HUES48 (cell line): ENCODE results near the gene FLYWCH1.
"Not testable (repeated sequence)": the region's sequence is repeated elsewhere in the genome, so short reads cannot be mapped to it uniquely, and the experiment has no call there.

Source experiments
- H3K27ac ChIP-seq: one replicate; pipeline ENCODE4 v1.7.0; 2013; ENCODE audit warnings: low read depth, low read length, inconsistent platforms
- H3K27me3 ChIP-seq: 2 replicates; pipeline ENCODE4 v1.6.1; 2013; ENCODE audit warnings: mild to moderate bottlenecking, low read length; ENCODE audit not compliant: control insufficient read depth, insufficient read depth
- H3K36me3 ChIP-seq: 2 replicates; pipeline ENCODE4 v1.6.1; 2013; ENCODE audit warnings: low read length; ENCODE audit not compliant: control insufficient read depth, insufficient read depth
- H3K4me1 ChIP-seq: 2 replicates; pipeline ENCODE4 v1.6.1; 2013; ENCODE audit warnings: mild to moderate bottlenecking, low read length; ENCODE audit not compliant: control insufficient read depth, insufficient read depth
- H3K4me3 ChIP-seq: 2 replicates; pipeline ENCODE4 v1.5.1; 2013; ENCODE audit warnings: mild to moderate bottlenecking, low read depth, low read length
- H3K9ac ChIP-seq: 2 replicates; pipeline ENCODE4 v1.6.1; 2013; ENCODE audit warnings: mild to moderate bottlenecking, low read depth, low read length, moderate library complexity
- H3K9me3 ChIP-seq: 2 replicates; pipeline ENCODE4 v1.6.1; 2013; ENCODE audit warnings: low read length; ENCODE audit not compliant: control insufficient read depth, insufficient read depth

The FLYWCH1 gene

GRCh38 chr16:2913603-2914002, 1.9 kb downstream of the FLYWCH1 start:
- Histone ChIP-seq H3K4me3 (no peak overlapping the region), H3K36me3 (0 out of 2 replicates have a peak, but pooled peaks cover 2% of the 10 kb centered on the region), H3K9ac (no peak overlapping the region), H3K9me3 (no peaks in the 10 kb centered on the region), H3K4me1 (peaks cover 7% of the 10 kb centered on the region; the same call in 1 of the 2 replicates), H3K27ac (no peak overlapping the region), H3K27me3 (peaks cover 9% of the 10 kb centered on the region)

GRCh38 chr16:2914233-2914632, 2.5 kb downstream of the FLYWCH1 start:
- Histone ChIP-seq H3K9ac (no peak overlapping the region), H3K4me3 (no peak overlapping the region), H3K27ac (no peak overlapping the region), H3K27me3 (peaks cover 9% of the 10 kb centered on the region), H3K9me3 (no peaks in the 10 kb centered on the region), H3K4me1 (peaks cover 7% of the 10 kb centered on the region; the same call in 1 of the 2 replicates), H3K36me3 (0 out of 2 replicates have a peak, but pooled peaks cover 2% of the 10 kb centered on the region)

DNA sequence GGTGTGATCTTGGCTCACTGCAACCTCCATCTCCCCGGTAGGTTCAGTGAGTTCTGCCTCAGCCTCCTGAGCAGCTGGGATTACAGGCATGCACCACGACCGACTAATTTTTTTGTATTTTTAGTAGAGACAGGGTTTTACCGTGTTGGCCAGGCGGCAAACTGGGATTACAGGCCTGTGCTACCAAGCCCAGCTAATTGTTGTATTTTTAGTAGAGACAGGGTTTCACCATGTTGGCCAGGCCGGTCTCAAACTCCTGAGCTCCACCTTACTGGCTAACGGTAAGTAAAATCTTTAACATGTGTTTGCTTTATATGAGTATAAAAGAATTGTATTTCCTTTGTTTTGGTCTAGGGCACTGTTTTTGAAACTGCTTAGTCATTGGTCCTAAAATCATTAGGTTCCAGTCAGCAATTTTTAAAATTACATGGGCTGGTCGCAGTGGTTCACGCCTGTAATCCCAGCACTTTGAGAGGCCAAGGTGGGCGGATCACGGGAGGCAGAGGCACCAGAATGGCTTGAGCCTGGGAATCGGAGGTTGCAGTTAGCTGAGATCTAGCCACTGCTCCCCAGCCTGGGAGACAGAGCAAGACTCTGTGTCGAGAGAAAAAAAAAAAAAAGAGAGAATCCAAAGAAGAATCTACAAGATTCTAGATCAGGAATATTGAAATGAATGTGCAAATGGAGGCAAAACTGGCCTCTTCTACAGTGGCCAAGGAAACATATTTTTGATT, 3.6 kb downstream of the FLYWCH1 start:
- H3K27me3 ChIP-seq: peaks cover 9% of the 10 kb centered on the region
- no peak overlapping the region for H3K27ac ChIP-seq
- no peaks in the 10 kb centered on the region for H3K9me3 ChIP-seq
- H3K9ac ChIP-seq: no peak overlapping the region
- peaks cover 7% of the 10 kb centered on the region; the same call in 1 of the 2 replicates for H3K4me1 ChIP-seq
- no peak overlapping the region for H3K4me3 ChIP-seq
- 0 out of 2 replicates have a peak, but pooled peaks cover 2% of the 10 kb centered on the region for H3K36me3 ChIP-seq

DNA sequence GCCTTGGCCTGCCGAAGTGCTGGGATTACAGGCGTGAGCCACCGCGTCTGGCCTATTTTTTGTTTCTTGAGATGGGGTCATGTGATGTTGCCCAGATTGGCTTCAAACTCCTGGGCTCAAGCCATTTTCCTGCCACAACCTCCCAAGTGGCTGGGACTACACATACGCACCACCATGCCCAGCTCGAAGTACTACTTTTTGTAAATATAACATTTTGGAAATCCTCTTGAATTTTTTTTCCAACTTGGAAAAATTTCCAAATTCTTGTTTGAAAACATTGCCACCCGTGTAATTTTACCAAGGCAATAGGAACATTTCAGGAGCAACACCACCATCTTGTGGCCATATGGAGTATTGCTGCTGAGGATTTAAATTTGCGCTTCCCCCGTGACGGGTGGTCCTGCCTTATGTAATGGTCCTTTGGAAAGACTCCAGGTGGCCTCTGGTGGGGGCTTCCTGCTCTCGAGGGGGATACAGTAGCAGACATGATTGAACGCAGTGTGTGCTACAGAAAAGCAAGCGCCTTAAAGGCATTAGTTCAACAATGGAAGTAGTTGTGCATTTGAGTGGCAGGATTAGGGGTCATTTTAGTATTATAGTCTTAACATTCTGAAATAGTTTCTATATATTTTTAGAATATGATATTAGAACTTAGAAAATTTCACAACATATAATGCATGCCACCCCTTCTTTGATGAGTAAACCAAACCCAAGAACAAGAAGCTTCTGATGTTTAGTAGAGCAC, 8.0 kb downstream of the FLYWCH1 start:
- no peak overlapping the region for H3K9ac ChIP-seq
- H3K27ac ChIP-seq: no peak overlapping the region
- H3K36me3 ChIP-seq: no peaks in the 10 kb centered on the region
- H3K4me1 ChIP-seq: no peaks in the 10 kb centered on the region
- no peaks in the 10 kb centered on the region for H3K9me3 ChIP-seq
- H3K27me3 ChIP-seq: no peaks in the 10 kb centered on the region
- H3K4me3 ChIP-seq: no peak overlapping the region

- Histone ChIP-seq H3K27me3 (no peaks in the 10 kb centered on the region), H3K36me3 (no peaks in the 10 kb centered on the region), H3K27ac (no peak overlapping the region), H3K4me3 (no peak overlapping the region), H3K9ac (no peak overlapping the region), H3K9me3 (no peaks in the 10 kb centered on the region), H3K4me1 (peaks cover 3% of the 10 kb centered on the region; the same call in 1 of the 2 replicates)
Measured at GRCh38 chr16:2923481-2923880, 11.8 kb downstream of the FLYWCH1 start.

- no peaks in the 10 kb centered on the region for H3K36me3 ChIP-seq
Measured at GRCh38 chr16:2924901-2925755, 13.4 kb downstream of the FLYWCH1 start.

GRCh38 chr16:2925951-2926649, 14.4 kb downstream of the FLYWCH1 start:
- Histone ChIP-seq H3K36me3 (no peaks in the 10 kb centered on the region), H3K4me3 (no peak overlapping the region), H3K9me3 (no peaks in the 10 kb centered on the region), H3K9ac (no peak overlapping the region), H3K27me3 (no peaks in the 10 kb centered on the region), H3K27ac (no peak overlapping the region), H3K4me1 (peaks cover 3% of the 10 kb centered on the region; the same call in 1 of the 2 replicates)

More at GRCh38 chr16:2924901-2925755, 13.4 kb downstream of the FLYWCH1 start:
- peaks cover 3% of the 10 kb centered on the region; the same call in 1 of the 2 replicates for H3K4me1 ChIP-seq
- H3K27ac ChIP-seq: no peak overlapping the region
- H3K9ac ChIP-seq: no peak overlapping the region; the same call in 1 of the 2 replicates
- H3K4me3 ChIP-seq: no peak overlapping the region; the same call in 1 of the 2 replicates
- H3K9me3 ChIP-seq: no peaks in the 10 kb centered on the region
- H3K27me3 ChIP-seq: no peaks in the 10 kb centered on the region

GRCh38 chr16:2926650-2926999, 14.9 kb downstream of the FLYWCH1 start:
- H3K4me3 ChIP-seq: no peak overlapping the region
- H3K27ac ChIP-seq: no peak overlapping the region
- no peaks in the 10 kb centered on the region for H3K27me3 ChIP-seq
- no peak overlapping the region for H3K9ac ChIP-seq
- peaks cover 3% of the 10 kb centered on the region; the same call in 1 of the 2 replicates for H3K4me1 ChIP-seq
- no peaks in the 10 kb centered on the region for H3K36me3 ChIP-seq
- H3K9me3 ChIP-seq: no peaks in the 10 kb centered on the region

GRCh38 chr16:2927010-2927646, 15.4 kb downstream of the FLYWCH1 start:
- Histone ChIP-seq H3K27me3 (no peaks in the 10 kb centered on the region), H3K4me3 (no peak overlapping the region)

DNA sequence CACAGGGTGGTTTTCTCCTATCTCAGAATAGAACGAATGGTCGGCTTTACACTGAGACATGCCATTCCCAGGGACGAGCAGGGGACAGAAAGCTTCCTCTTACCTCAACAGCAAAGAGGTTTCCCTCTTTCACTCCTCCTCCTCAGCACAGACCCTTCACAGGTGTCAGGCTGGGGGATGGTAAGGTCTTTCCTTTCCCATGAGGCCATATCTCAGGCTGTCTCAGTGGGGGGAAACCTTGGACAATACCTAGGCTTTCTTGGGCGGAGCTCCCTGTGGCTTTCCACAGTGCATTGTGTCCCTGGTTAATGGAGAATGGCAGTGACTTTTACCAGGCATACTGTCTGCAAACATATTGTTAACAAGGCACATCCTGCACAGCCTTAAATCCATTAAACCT, 16.4 kb downstream of the FLYWCH1 start:
- H3K27me3 ChIP-seq, H3K9me3 ChIP-seq, H3K9ac ChIP-seq, H3K4me1 ChIP-seq, H3K4me3 ChIP-seq, H3K36me3 ChIP-seq: not testable (repeated sequence)
- H3K27ac ChIP-seq: peak overlapping the region; percentile 46

More at GRCh38 chr16:2927010-2927646, 15.4 kb downstream of the FLYWCH1 start:
- Histone ChIP-seq H3K9ac (no peak overlapping the region), H3K9me3 (no peaks in the 10 kb centered on the region), H3K36me3 (no peaks in the 10 kb centered on the region), H3K4me1 (peaks cover 3% of the 10 kb centered on the region; the same call in 1 of the 2 replicates), H3K27ac (no peak overlapping the region)
